HUDEP-2 (cell line): ENCODE results near the gene BSPH1.
"Not testable (repeated sequence)": the region's sequence is repeated elsewhere in the genome, so short reads cannot be mapped to it uniquely, and the experiment has no call there.

ENCODE experiments used
- DNase-seq, 76 experiments: peaks; one replicate each; lab custom pipeline; 2025; ENCODE audit not compliant: unreplicated experiment in 76 of 76; lab: John Stamatoyannopoulos, UW

The BSPH1 gene

GRCh38 chr19:47928581-47928980, 63.4 kb downstream of the BSPH1 start:
- not testable (repeated sequence) for DNase-seq

- not testable (repeated sequence) for DNase-seq
Observed at GRCh38 chr19:47920107-47920506, 71.9 kb downstream of the BSPH1 start.
